Skeletal muscle tissue (tissue), 4 donors: ENCODE measurements around the gene GALNT7. TPM values are rescaled to one million over a fixed set of nuclear protein-coding genes. Genes with fewer than 3 reads are reported as not detected.
"Not testable (repeated sequence)": the region's sequence is repeated elsewhere in the genome, so short reads cannot be mapped to it uniquely, and the experiment has no call there.

Experiments
- H3K27ac ChIP-seq: one replicate; pipeline ENCODE4 v1.7.0; 2013; ENCODE audit warnings: mild to moderate bottlenecking, low read depth, low read length, inconsistent platforms
- H3K27me3 ChIP-seq, 3 donors: one replicate each; pipeline ENCODE4 v1.7.0; 2013; ENCODE audit warnings: low read length in 3 of 3; ENCODE audit not compliant: control insufficient read depth in 3 of 3, insufficient read depth in 3 of 3
- H3K36me3 ChIP-seq, 3 donors: one replicate each; pipeline ENCODE4 v1.7.0; 2013; ENCODE audit warnings: low read length in 3 of 3; ENCODE audit not compliant: control insufficient read depth in 3 of 3, insufficient read depth in 3 of 3
- H3K4me1 ChIP-seq, 3 donors: one replicate each; pipeline ENCODE4 v1.7.0; 2013; ENCODE audit warnings: low read length in 3 of 3, mild to moderate bottlenecking in 3 of 3; ENCODE audit not compliant: control insufficient read depth in 3 of 3, insufficient read depth in 3 of 3
- H3K4me3 ChIP-seq, 3 donors: one replicate each; pipeline ENCODE4 v1.7.0; 2013; ENCODE audit warnings: low read length in 3 of 3
- H3K9ac ChIP-seq, 3 donors: one replicate each; pipeline ENCODE4 v1.7.0; 2013; ENCODE audit warnings: low read length in 3 of 3, mild to moderate bottlenecking in 3 of 3, moderate library complexity in 2 of 3, low read depth in 1 of 3
- H3K9me3 ChIP-seq, 3 donors: one replicate each; pipeline ENCODE4 v1.7.0; 2013; ENCODE audit warnings: low read length in 3 of 3; ENCODE audit not compliant: control insufficient read depth in 3 of 3
- total RNA-seq: library from RNA; depleted of rRNA; stranded (reverse); fragments of >200 nt; gene quantifications from one replicate; pipeline ENCODE4 v1.2.3, GENCODE V29; 2014
- donor health status: Osteomylitis.

GALNT7 gene
- total RNA-seq, result 18.8 TPM

GRCh38 chr4:173168396-173169177 lies at the start of gene GALNT7:
TSS of gene GALNT7 (plus strand) at chr4:173168811. CDS start at chr4:173168836, 25 bp downstream.
- H3K36me3 ChIP-seq, result peaks cover 0 to 3% (median 0%) of the 10 kb centered on the region in 3 donors
- H3K27me3 ChIP-seq, result peaks cover 0 to 24% (median 6%) of the 10 kb centered on the region in 3 donors
- H3K4me3 ChIP-seq, result peak within 1 kb of the TSS; percentile 76 to 81 (median 78)
- peak within 1 kb of the TSS; percentile 69 for H3K27ac ChIP-seq
- peaks cover 6 to 16% (median 14%) of the 10 kb centered on the region in 3 donors for H3K4me1 ChIP-seq
- peak within 1 kb of the TSS; percentile 47 to 72 (median 69) for H3K9ac ChIP-seq
- H3K9me3 ChIP-seq, result no peaks in the 10 kb centered on the region

GRCh38 chr4:173118819-173119218 lies 49.8 kb upstream of the GALNT7 start:
- H3K27me3 ChIP-seq, H3K9me3 ChIP-seq, H3K9ac ChIP-seq, H3K4me3 ChIP-seq, H3K36me3 ChIP-seq, H3K27ac ChIP-seq, H3K4me1 ChIP-seq: not testable (repeated sequence)

- Histone ChIP-seq H3K9ac (no peak overlapping the region), H3K36me3 (no peaks in the 10 kb centered on the region), H3K4me3 (no peak overlapping the region), H3K27ac (no peak overlapping the region), H3K4me1 (peaks cover 0 to 2% (median 0%) of the 10 kb centered on the region in 3 donors), H3K27me3 (no peaks in the 10 kb centered on the region), H3K9me3 (no peaks in the 10 kb centered on the region)
Observed at GRCh38 chr4:173119818-173120217, 48.8 kb upstream of the GALNT7 start.

- H3K9me3 ChIP-seq, result no peaks in the 10 kb centered on the region
- H3K27me3 ChIP-seq, result no peaks in the 10 kb centered on the region
- H3K4me3 ChIP-seq, result no peak overlapping the region
- peaks cover 0 to 2% (median 0%) of the 10 kb centered on the region in 3 donors for H3K4me1 ChIP-seq
- no peaks in the 10 kb centered on the region for H3K36me3 ChIP-seq
- no peak overlapping the region for H3K27ac ChIP-seq
- H3K9ac ChIP-seq, result no peak overlapping the region
Observed at GRCh38 chr4:173121076-173121561, 47.5 kb upstream of the GALNT7 start.

GRCh38 chr4:173124209-173124865 lies 44.3 kb upstream of the GALNT7 start:
- H3K4me3 ChIP-seq, result no peak overlapping the region
- H3K27ac ChIP-seq, result no peak overlapping the region
- no peaks in the 10 kb centered on the region for H3K27me3 ChIP-seq
- peaks cover 0 to 2% (median 0%) of the 10 kb centered on the region in 3 donors for H3K4me1 ChIP-seq
- no peaks in the 10 kb centered on the region for H3K36me3 ChIP-seq
- no peak overlapping the region for H3K9ac ChIP-seq
- H3K9me3 ChIP-seq, result no peaks in the 10 kb centered on the region

- Histone ChIP-seq H3K4me1 (peaks cover 0 to 2% (median 0%) of the 10 kb centered on the region in 3 donors), H3K27ac (no peak overlapping the region), H3K27me3 (no peaks in the 10 kb centered on the region), H3K4me3 (no peak overlapping the region), H3K9me3 (no peaks in the 10 kb centered on the region), H3K36me3 (no peaks in the 10 kb centered on the region), H3K9ac (no peak overlapping the region)
Observed at GRCh38 chr4:173125216-173125812, 43.3 kb upstream of the GALNT7 start.

- Histone ChIP-seq H3K27me3 (no peaks in the 10 kb centered on the region), H3K36me3 (no peaks in the 10 kb centered on the region), H3K9ac (no peak overlapping the region), H3K4me3 (no peak overlapping the region), H3K4me1 (no peaks in the 10 kb centered on the region), H3K27ac (no peak overlapping the region), H3K9me3 (no peaks in the 10 kb centered on the region)
Observed at GRCh38 chr4:173128199-173128890, 40.3 kb upstream of the GALNT7 start.

- no peaks in the 10 kb centered on the region for H3K36me3 ChIP-seq
- H3K9me3 ChIP-seq, result no peaks in the 10 kb centered on the region
Observed at GRCh38 chr4:173130687-173131086, 37.9 kb upstream of the GALNT7 start.

GRCh38 chr4:173134426-173134825 lies 34.2 kb upstream of the GALNT7 start:
- Histone ChIP-seq H3K9me3 (no peaks in the 10 kb centered on the region), H3K36me3 (no peaks in the 10 kb centered on the region)

More at GRCh38 chr4:173130687-173131086, 37.9 kb upstream of the GALNT7 start:
- H3K4me3 ChIP-seq, result no peak overlapping the region
- H3K9ac ChIP-seq, result no peak overlapping the region
- no peak overlapping the region for H3K27ac ChIP-seq
- no peaks in the 10 kb centered on the region for H3K4me1 ChIP-seq
- no peaks in the 10 kb centered on the region for H3K27me3 ChIP-seq

More at GRCh38 chr4:173134426-173134825, 34.2 kb upstream of the GALNT7 start:
- H3K27me3 ChIP-seq, result no peaks in the 10 kb centered on the region
- H3K4me1 ChIP-seq, result no peaks in the 10 kb centered on the region
- no peak overlapping the region for H3K4me3 ChIP-seq
- H3K9ac ChIP-seq, result no peak overlapping the region
- H3K27ac ChIP-seq, result no peak overlapping the region
